ENCODE results near the gene BZW2.
"Not testable (repeated sequence)": the region's sequence is repeated elsewhere in the genome, so short reads cannot be mapped to it uniquely, and the experiment has no call there.

Gene BZW2

GRCh38 chr7:16646472-16647072 is 591 bp downstream of the BZW2 start:
- DNase-seq = no peak

GRCh38 chr7:16647435-16647960 is 1.5 kb downstream of the BZW2 start:
- no peak for DNase-seq

GRCh38 chr7:16648551-16648950 is 2.6 kb downstream of the BZW2 start:
- no peak for DNase-seq

GRCh38 chr7:16649196-16649595 is 3.2 kb downstream of the BZW2 start:
- DNase-seq = no peak

DNA sequence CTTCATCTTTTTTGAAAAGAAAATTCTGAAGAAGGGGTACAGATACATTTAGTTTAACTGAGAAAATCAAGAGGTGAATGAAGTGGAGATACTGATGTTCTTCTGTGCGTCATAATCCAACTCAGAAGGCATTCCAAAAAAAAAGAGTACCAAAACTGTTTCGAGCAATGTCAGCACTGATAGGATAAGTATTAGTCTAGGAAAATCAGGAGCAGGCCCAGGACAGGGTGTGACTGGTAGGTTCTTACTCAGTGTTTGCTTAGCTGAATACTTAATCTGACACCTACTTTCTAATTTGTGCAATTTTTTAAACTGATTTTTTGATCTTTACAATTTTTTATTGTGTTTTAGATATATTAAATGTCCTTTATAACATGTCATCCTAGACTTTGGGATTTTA is 4.3 kb downstream of the BZW2 start:
- no peak for DNase-seq

DNA sequence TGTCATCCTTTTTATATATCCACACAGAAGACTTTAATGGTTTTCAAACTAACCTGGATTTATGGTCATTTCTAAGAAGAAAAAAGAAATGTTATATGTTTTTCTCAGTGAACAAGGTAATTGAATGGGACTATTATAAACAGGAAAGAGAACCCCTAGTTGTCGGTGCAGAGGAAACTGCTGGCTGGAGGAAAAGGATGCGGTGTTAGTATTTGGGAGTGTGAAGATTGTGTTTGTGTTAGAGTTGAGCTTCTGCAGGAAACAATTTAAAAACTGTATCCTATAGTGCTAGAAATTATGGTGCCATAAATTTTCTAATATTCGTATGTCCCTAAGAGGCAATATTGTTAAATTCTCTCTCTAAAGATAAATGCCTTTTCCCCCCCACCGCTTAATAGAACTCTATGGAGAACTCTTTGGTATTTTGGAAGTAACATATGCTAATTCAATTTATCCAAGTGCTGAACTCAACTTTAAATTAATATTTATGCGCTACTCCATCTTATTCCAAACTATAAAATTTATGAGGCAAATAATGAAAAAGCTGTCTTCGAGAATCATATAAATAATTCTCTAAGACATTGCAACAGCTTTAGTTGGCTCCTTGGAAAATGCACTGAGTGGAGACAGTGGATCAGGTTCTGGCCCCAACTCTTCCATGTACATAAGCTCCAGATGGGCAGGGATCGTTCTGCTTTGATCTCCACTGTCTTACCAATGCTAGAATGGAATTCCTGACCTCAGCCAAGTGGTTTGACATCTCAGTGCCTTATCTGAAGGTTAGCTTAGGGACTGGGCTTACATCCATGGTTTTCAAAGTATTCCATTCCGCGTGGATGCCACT is 5.6 kb downstream of the BZW2 start:
- peak in 1 of 2 donors; percentile 75 for DNase-seq

DNA sequence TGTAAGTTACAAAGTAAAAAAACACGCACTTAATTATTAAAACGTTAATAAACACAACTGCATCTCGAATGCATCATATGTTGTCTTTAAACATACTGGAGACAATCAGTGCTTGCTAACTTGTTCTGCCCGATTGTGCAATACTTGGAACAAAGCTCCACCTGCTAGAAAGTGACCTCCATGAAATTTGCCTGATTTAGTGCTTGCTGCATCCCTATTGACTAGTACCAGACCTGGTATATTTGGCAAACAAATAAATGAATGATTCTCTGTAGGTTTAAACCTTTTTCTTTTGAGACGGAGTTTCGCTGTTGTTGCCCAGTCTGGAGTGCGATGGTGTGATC is 6.2 kb downstream of the BZW2 start:
- DNase-seq = no peak

- DNase-seq = no peak
Observed at GRCh38 chr7:16652888-16653287, 6.9 kb downstream of the BZW2 start.

DNA sequence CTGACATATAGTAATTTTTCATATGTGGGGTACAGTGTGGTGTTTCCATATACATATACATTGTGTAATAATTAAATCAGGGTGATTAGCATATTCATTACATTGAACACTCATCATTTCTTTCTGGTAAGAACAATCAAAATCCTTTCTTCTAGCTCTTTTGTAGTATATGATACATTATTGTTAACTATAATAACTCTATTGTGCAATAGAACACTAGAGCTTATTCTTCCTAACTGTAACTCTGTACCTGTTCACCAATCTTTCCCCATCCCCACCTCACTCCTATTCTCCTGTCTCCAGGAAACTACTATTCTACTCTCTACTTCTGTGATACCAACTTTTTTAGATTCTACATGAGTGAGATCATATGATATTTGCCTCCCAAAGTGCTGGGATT is 9.4 kb downstream of the BZW2 start:
- no peak for DNase-seq

DNA sequence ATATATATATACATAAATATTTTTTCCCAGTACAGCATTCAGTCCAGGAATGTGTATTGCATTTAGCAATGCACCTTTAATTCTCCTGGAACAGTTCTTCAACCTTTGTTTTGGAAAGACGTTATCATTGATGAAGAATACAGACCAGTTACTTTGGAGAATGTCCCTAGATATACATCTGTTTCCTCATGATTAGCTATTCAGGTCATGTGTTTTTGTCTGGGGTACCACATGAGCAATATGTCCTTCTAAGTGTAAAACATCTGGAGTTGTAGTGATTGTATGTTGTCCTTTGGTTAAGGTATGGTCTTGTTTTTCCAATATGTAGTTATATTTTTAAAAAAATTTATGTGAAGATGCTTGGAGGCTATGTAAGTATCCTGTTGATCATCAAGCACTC is 10.2 kb downstream of the BZW2 start:
- no peak for DNase-seq

DNA sequence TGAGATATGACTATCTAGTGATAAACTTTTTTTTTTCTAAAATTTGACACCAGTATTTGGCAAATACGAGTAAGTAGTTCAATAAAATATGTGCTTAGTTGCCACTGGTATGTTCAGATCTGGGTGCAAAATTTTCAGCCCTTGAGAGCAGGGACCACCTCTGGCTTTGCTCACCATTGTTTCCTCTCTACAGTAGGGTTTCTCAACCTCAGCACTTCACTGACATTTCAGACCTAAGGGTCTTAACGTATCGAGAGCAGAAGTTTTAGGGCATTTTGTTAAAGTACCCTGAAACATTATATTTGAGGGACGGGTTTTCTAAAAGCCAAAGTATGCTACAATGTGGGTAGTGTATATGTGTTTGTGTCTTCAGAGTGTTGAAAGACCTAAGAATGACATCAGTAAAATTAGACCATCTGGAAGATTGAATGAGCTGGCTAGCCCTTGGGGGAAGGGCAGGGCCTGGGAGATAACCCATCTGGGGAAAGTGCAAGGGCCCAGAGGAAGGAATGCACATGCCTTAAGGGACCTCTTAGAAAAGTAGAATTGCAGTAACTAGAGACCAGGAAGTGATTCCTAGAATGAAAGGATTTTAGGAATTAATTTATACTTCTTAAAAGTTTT is 11.8 kb downstream of the BZW2 start:
- no peak for DNase-seq

DNA sequence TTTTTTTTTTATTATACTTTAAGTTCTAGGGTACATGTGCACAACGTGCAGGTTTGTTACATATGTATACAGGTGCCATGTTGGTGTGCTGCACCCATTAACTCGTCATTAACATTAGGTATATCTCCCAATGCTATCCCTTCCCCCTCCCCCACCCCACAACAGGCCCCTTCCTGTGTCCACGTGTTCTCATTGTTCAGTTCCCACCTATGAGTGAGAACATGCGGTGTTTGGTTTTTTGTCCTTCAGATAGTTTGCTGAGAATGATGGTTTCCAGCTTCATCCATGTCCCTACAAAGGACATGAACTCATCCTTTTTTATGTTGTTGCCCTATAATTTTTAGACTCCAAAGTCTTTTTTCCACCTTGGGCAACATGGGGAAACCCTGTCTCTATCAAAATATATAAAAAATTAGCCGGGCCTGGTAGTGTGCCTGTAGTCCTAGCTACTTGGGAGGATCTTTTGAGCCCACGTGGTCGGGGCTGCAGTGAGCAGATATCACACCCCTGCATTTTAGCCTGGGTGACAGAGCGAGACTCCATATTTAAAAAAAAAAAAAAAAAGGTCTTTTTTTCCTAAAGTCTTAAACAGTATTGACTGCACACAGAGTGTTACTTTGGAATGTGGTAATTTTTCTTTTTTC is 14.0 kb downstream of the BZW2 start:
- not testable (repeated sequence) for DNase-seq

DNA sequence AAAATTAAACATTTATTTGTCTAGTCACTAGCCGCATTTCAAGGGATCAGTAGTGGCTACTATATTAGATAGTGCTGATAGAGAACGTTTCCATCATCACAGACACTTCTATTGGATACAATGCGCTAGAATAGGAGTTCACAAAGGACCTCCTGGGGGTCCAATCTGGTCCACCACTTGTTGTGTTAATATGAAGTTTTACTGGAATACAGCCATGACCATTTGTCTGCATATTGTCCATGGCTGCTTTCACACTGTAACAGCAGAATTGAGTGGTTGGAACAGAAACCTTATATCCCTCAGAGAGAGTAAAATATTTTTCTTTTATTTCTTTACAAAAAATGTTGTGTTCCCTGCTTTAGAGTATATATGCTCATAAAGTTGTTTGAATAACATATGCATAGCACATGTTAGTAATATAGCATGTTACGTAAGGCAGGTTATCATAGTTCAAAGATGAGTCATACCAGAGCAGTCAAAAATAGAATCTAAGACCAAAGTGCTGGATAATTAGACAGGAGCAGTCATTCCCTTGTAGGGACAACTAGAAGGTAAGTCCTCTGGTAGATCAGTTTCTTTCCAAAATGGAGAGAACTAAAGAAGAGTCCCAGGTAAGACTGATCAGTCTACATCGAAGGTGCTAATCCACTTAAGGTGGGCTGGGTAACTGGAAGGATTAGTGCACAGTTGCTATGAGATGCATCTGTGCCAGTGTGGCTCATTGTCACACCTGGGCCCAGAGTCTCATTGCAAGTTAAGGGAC is 14.9 kb downstream of the BZW2 start:
- peak in 1 of 2 donors; percentile 44 for DNase-seq

DNA sequence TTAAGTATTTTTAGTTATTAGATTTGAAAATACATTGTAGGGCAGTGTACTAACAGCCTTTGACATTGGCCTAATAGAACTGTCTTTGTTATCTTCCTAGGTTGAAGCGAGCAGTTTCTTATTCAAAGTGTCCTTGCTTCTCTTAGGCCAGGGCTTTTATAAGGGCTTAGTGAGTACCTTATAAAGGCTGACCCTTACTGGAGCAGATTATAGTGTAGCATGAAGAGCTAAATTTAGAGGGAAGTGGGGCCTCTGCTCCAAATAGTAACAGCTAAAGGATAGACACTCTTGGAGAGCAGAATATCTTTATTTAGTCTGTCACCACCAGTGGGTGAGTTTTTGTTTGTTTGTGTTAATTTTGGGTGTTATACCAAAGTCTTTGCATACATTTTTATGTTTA is 15.9 kb downstream of the BZW2 start:
- DNase-seq = no peak

- DNase-seq = no peak
Observed at GRCh38 chr7:16667355-16667754, 21.4 kb downstream of the BZW2 start.

- peak in 1 of 2 donors; percentile 31 for DNase-seq
Observed at GRCh38 chr7:16668049-16668858, 22.3 kb downstream of the BZW2 start.

- DNase-seq = no peak
Observed at GRCh38 chr7:16668978-16669377, 23.0 kb downstream of the BZW2 start.

GRCh38 chr7:16669581-16669980 is 23.6 kb downstream of the BZW2 start:
- no peak for DNase-seq

- no peak for DNase-seq
Observed at GRCh38 chr7:16670021-16670420, 24.0 kb downstream of the BZW2 start.

- DNase-seq = no peak
Observed at GRCh38 chr7:16670731-16671344, 24.9 kb downstream of the BZW2 start.

- no peak for DNase-seq
Observed at GRCh38 chr7:16671811-16672210, 25.8 kb downstream of the BZW2 start.

Measured in bone marrow (tissue), 2 donors.